Subcutaneous preadipocyte (primary cell): ENCODE data around the gene ACTR1A. TPM values are rescaled to one million over a fixed set of nuclear protein-coding genes. Genes with fewer than 3 reads are reported as not detected.

Experiments
- small RNA-seq: library from RNA; depleted of rRNA; stranded (forward); fragments of <200 nt; gene quantifications from one replicate; pipeline ENCODE3, GENCODE V24; 2012
- total RNA-seq: library from RNA; depleted of rRNA; stranded (reverse); fragments of >200 nt; gene quantifications from 2 replicates; pipeline ENCODE4 v1.2.3, GENCODE V29; 2012

The ACTR1A gene
- total RNA-seq = 105 and 120 TPM in 2 replicates

GRCh38 chr10:102502337-102503151, at the start of gene ACTR1A:
Gene ACTR1A, minus strand, starts transcription at chr10:102502712. Its CDS starts 65 bp downstream, at chr10:102502647.

GRCh38 chr10:102503264-102504178, 1.0 kb upstream of the ACTR1A start, which contains the start of gene SUFU:
Gene SUFU, plus strand, starts transcription at chr10:102503972. Its CDS starts 181 bp downstream, at chr10:102504153.

GRCh38 chr10:102451105-102451969, 51.2 kb downstream of the ACTR1A start, which contains the start of gene C10orf95:
Gene C10orf95, minus strand, starts transcription at chr10:102451543. Its CDS starts 450 bp downstream, at chr10:102451093.

GRCh38 chr10:102432162-102432950, 70.2 kb downstream of the ACTR1A start, which contains the start of gene CUEDC2:
Gene CUEDC2, minus strand, starts transcription at chr10:102432574. Its CDS starts 7,386 bp downstream, at chr10:102425188.

Small RNA genes within 50 kb of the gene (small RNA-seq; reads per million reads assigned to genes)
- 598 reads per million, percentile 99 among the genes with 10 or more reads in this experiment for gene MIR146B

Other genes with a start within 250 kb of the ACTR1A start
- 15.4 and 25.2 TPM in 2 replicates for gene NFKB2, start 107.0 kb downstream of the ACTR1A start, total RNA-seq
- 1.1 and 1.6 TPM in 2 replicates for gene PSD, start 83.9 kb downstream of the ACTR1A start, total RNA-seq
- gene FBXL15, start 81.9 kb downstream of the ACTR1A start, total RNA-seq = 6.8 and 9.9 TPM in 2 replicates
- gene CUEDC2, start 70.1 kb downstream of the ACTR1A start, total RNA-seq = 35.6 and 51.8 TPM in 2 replicates
- not detected in 2 replicates for gene C10orf95, start 51.2 kb downstream of the ACTR1A start, total RNA-seq
- 2.2 TPM in 2 replicates for gene SUFU, start 1.3 kb upstream of the ACTR1A start, total RNA-seq
- 64.7 and 102 TPM in 2 replicates for gene TRIM8, start 141.8 kb upstream of the ACTR1A start, total RNA-seq
- 5.5 and 6.6 TPM in 2 replicates for gene ARL3, start 211.7 kb upstream of the ACTR1A start, total RNA-seq
- gene SFXN2, start 211.9 kb upstream of the ACTR1A start, total RNA-seq = 9.6 TPM in 2 replicates
- 32.3 and 34.4 TPM in 2 replicates for gene WBP1L, start 241.2 kb upstream of the ACTR1A start, total RNA-seq